ENCODE data around the gene PRR7. TPM values are rescaled to one million over a fixed set of nuclear protein-coding genes. Genes with fewer than 3 reads are reported as not detected.

Gene PRR7
- total RNA-seq, 1 experiment from 2014 or later, result 39.2 TPM

DNA sequence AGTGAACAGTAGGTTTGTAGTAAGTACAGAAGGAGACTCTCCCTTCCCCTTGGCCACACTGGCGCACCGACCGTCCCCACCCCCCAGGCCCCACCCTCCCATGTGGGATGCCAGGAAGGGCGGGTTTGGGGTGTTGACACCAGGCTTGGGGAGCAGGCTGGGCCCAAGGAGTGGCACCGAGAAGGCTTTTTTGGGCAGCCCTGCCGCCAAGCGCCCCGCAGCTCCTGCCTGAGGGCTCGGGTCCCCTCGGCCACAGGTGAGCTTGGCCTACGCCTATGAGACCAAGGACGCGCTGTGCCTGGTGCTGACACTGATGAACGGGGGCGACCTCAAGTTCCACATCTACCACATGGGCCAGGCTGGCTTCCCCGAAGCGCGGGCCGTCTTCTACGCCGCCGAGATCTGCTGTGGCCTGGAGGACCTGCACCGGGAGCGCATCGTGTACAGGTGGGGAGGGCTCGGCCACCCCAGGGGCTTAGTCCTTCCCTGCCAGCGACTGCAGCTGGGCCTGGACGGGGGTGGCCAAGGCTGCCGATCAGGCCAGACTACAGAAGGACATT is 12.9 kb upstream of the PRR7 start:
- no TSS peak for BruUV-seq (replicated peaks)
- TF ChIP-seq TCF7L2 (IDR thresholded peaks at IDR 0.05; ENCODE audit: low read depth, low read length) (no peak), SIN3A (IDR thresholded peaks at IDR 0.05; ENCODE audit: borderline replicate concordance, insufficient read depth, low read depth, low read length) (no peak), POLR2AphosphoS5 (IDR thresholded peaks at IDR 0.05; ENCODE audit: low read depth, low read length) (no peak)
- TF ChIP-seq, protein P1, sequence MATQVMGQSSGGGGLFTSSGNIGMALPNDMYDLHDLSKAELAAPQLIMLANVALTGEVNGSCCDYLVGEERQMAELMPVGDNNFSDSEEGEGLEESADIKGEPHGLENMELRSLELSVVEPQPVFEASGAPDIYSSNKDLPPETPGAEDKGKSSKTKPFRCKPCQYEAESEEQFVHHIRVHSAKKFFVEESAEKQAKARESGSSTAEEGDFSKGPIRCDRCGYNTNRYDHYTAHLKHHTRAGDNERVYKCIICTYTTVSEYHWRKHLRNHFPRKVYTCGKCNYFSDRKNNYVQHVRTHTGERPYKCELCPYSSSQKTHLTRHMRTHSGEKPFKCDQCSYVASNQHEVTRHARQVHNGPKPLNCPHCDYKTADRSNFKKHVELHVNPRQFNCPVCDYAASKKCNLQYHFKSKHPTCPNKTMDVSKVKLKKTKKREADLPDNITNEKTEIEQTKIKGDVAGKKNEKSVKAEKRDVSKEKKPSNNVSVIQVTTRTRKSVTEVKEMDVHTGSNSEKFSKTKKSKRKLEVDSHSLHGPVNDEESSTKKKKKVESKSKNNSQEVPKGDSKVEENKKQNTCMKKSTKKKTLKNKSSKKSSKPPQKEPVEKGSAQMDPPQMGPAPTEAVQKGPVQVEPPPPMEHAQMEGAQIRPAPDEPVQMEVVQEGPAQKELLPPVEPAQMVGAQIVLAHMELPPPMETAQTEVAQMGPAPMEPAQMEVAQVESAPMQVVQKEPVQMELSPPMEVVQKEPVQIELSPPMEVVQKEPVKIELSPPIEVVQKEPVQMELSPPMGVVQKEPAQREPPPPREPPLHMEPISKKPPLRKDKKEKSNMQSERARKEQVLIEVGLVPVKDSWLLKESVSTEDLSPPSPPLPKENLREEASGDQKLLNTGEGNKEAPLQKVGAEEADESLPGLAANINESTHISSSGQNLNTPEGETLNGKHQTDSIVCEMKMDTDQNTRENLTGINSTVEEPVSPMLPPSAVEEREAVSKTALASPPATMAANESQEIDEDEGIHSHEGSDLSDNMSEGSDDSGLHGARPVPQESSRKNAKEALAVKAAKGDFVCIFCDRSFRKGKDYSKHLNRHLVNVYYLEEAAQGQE (IDR thresholded peaks at IDR 0.05; ENCODE audit: insufficient read depth in 1 of 2, low read depth in 2 of 2, low read length in 1 of 2), result no peak
- TF ChIP-seq, protein P2, sequence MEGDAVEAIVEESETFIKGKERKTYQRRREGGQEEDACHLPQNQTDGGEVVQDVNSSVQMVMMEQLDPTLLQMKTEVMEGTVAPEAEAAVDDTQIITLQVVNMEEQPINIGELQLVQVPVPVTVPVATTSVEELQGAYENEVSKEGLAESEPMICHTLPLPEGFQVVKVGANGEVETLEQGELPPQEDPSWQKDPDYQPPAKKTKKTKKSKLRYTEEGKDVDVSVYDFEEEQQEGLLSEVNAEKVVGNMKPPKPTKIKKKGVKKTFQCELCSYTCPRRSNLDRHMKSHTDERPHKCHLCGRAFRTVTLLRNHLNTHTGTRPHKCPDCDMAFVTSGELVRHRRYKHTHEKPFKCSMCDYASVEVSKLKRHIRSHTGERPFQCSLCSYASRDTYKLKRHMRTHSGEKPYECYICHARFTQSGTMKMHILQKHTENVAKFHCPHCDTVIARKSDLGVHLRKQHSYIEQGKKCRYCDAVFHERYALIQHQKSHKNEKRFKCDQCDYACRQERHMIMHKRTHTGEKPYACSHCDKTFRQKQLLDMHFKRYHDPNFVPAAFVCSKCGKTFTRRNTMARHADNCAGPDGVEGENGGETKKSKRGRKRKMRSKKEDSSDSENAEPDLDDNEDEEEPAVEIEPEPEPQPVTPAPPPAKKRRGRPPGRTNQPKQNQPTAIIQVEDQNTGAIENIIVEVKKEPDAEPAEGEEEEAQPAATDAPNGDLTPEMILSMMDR (IDR thresholded peaks at IDR 0.05), result no peak
- Histone ChIP-seq H3K27ac (ENCODE audit: low read length) (no peak overlapping the region), H3K36me3 (ENCODE audit: control insufficient read depth, insufficient read depth, low read length) (no peaks in the 10 kb centered on the region; the same call in 1 of the 2 replicates), H3K27me3 (ENCODE audit: control insufficient read depth, insufficient read depth, low read length) (no peaks in the 10 kb centered on the region), H3K4me3 (ENCODE audit: low read depth in 2 of 2, low read length in 2 of 2) (no peak overlapping the region), H3K4me1 (ENCODE audit: control insufficient read depth, insufficient read depth, low read length) (no peaks in the 10 kb centered on the region), H3K9me3 (ENCODE audit: control insufficient read depth, insufficient read depth, low read depth, low read length) (no peaks in the 10 kb centered on the region)
- in situ Hi-C loops (cut with HindIII; ENCODE audit: low pct_unique_long_range_greater_than_20kb, low sequenced_read_pairs), result no loop called here
- ChIA-PET POLR2A (no interaction called here), CTCF (no interaction called here)
- no peak for ATAC-seq
- no peak for DNase-seq (ENCODE audit: low read depth, low spot score)
- intact Hi-C loops (cut with micrococcal nuclease; ENCODE audit: unreplicated experiment), result no loop called here

DNA sequence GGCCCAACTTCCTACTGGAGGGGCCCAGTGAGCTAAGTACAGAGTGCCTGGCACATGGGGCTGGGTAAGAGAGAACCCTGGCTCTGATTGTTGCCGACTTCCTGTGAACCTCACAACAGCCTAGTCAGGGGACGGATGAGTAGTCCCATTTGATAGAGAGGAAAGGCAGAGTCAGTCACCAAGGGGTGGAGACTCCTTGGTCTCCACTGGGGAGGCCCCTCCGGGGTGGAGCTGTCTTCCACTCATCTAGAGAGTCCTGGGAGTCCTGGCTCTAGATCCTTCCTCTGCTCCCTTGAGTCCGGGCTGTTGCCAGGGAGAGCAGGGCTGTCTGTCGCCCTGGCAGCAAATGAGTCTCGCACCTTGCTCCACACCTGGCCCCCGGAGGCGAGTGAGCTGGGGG is 12.2 kb upstream of the PRR7 start:
- TF ChIP-seq, protein P1 (IDR thresholded peaks at IDR 0.05; ENCODE audit: insufficient read depth in 1 of 2, low read depth in 2 of 2, low read length in 1 of 2), result no peak
- TF ChIP-seq, protein P2 (IDR thresholded peaks at IDR 0.05), result no peak
- no peak for TF ChIP-seq POLR2AphosphoS5 (IDR thresholded peaks at IDR 0.05; ENCODE audit: low read depth, low read length)
- TF ChIP-seq SIN3A (IDR thresholded peaks at IDR 0.05; ENCODE audit: borderline replicate concordance, insufficient read depth, low read depth, low read length), result no peak
- no peak for TF ChIP-seq TCF7L2 (IDR thresholded peaks at IDR 0.05; ENCODE audit: low read depth, low read length)
- Histone ChIP-seq H3K27ac (ENCODE audit: low read length) (no peak overlapping the region), H3K4me1 (ENCODE audit: control insufficient read depth, insufficient read depth, low read length) (no peaks in the 10 kb centered on the region), H3K36me3 (ENCODE audit: control insufficient read depth, insufficient read depth, low read length) (no peaks in the 10 kb centered on the region; the same call in 1 of the 2 replicates), H3K4me3 (ENCODE audit: low read depth in 2 of 2, low read length in 2 of 2) (no peak overlapping the region), H3K27me3 (ENCODE audit: control insufficient read depth, insufficient read depth, low read length) (no peaks in the 10 kb centered on the region), H3K9me3 (ENCODE audit: control insufficient read depth, insufficient read depth, low read depth, low read length) (no peaks in the 10 kb centered on the region)
- POLR2A ChIA-PET, result no interaction called here
- in situ Hi-C loops (cut with HindIII; ENCODE audit: low pct_unique_long_range_greater_than_20kb, low sequenced_read_pairs), result no loop called here
- CTCF ChIA-PET, result no interaction called here
- DNase-seq (ENCODE audit: low read depth, low spot score), result no peak
- 0 out of 2 replicates have a peak, but pooled peaks have one; percentile 19 for ATAC-seq
- no TSS peak for BruUV-seq (replicated peaks)
- intact Hi-C loops (cut with micrococcal nuclease; ENCODE audit: unreplicated experiment), result no loop called here

All from Panc1 (cell line).